GM20000 (cell line): ENCODE measurements around the gene IFI27.

Experiments used
- DNase-seq: peaks from one replicate; pipeline ENCODE4 v3.0.0; 2012; ENCODE audit warnings: low spot score
- TF ChIP-seq, protein P1 (sequence below): IDR thresholded peaks from 2 replicates; pipeline ENCODE4 v1.5.1; 2012; ENCODE audit warnings: mild to moderate bottlenecking, control low read depth; ENCODE audit errors: extremely low read depth, missing control alignments

IFI27 gene

DNA sequence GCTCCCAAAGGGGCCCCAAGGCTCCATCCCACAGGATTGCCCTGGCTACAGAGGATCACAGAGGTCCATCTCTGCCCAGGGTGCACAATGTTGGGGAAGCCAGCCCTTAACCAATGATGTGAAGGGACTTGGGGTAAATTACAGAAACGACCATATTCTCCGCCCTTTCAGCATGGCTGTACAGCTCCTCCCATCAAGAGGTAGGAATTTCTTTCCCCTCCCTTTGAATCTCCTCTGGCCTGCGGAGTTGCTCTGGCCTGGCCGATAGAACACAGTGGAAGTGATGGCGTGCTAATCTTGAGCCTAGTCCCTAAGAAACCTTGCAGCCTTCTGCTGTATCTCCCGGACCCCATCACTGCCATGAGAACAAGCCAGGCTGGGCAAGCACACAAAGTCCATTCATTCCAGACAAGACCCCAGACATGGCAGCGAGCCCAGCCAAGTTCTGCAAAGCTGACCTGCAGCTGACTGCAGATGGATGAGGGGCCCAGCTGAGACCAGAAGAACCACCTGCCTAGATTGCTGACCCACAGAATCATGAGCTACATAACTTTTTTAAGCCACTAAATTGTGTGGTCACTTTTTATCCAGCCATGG is 6.9 kb upstream of the IFI27 start:
- TF ChIP-seq, protein P1, sequence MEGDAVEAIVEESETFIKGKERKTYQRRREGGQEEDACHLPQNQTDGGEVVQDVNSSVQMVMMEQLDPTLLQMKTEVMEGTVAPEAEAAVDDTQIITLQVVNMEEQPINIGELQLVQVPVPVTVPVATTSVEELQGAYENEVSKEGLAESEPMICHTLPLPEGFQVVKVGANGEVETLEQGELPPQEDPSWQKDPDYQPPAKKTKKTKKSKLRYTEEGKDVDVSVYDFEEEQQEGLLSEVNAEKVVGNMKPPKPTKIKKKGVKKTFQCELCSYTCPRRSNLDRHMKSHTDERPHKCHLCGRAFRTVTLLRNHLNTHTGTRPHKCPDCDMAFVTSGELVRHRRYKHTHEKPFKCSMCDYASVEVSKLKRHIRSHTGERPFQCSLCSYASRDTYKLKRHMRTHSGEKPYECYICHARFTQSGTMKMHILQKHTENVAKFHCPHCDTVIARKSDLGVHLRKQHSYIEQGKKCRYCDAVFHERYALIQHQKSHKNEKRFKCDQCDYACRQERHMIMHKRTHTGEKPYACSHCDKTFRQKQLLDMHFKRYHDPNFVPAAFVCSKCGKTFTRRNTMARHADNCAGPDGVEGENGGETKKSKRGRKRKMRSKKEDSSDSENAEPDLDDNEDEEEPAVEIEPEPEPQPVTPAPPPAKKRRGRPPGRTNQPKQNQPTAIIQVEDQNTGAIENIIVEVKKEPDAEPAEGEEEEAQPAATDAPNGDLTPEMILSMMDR, result no peak
- DNase-seq, result no peak

- TF ChIP-seq, protein P1, result no peak
- no peak for DNase-seq
These were observed 5.8 kb upstream of the IFI27 start for GRCh38 chr14:94104731-94105130.

GRCh38 chr14:94109915-94110250 is 653 bp upstream of the IFI27 start:
- TF ChIP-seq, protein P1, result no peak
- no peak for DNase-seq

- TF ChIP-seq, protein P1, result no peak
- no peak for DNase-seq
These were observed 950 bp downstream of the IFI27 start for GRCh38 chr14:94111276-94112095.

GRCh38 chr14:94112513-94113063 is 2.1 kb downstream of the IFI27 start:
- no peak for DNase-seq
- TF ChIP-seq, protein P1, result no peak

- TF ChIP-seq, protein P1, result no peak
- no peak for DNase-seq
These were observed 2.5 kb downstream of the IFI27 start for GRCh38 chr14:94113073-94113472.

DNA sequence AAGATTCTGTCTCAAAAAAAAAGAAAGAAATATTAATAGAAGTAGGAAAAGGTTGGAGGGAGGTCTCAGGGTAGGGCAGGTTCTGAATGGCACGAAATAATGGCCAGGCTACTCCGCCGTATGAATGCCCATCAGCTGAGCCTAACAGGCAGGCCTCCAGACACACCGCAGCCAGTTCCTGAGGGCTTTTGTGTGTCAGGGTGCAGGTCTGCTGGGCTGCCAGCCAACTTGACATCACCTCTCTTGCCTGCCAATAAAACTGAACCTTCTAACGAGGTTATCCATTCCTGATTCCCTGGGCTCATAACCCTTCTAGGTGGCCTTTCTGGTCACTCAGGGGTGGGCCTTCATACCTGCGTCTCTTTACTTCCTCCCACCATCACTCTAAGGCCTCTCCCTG is 3.0 kb downstream of the IFI27 start:
- DNase-seq, result no peak
- TF ChIP-seq, protein P1, result no peak
